NCI-H524 (cell line): Measurements from ENCODE around the gene VAMP2.

Source experiments
- DNase-seq, 2 experiments: peaks; one replicate each; lab custom pipeline; 2025; lab: John Stamatoyannopoulos, UW

VAMP2 gene

GRCh38 chr17:8122924-8123694, 39.6 kb downstream of the VAMP2 start:
- DNase-seq, result no peak

GRCh38 chr17:8122422-8122923, 40.3 kb downstream of the VAMP2 start:
- DNase-seq, result no peak

- peak in 1 of 2 experiments; percentile 68 for DNase-seq
Observed at GRCh38 chr17:8121681-8122421, 40.9 kb downstream of the VAMP2 start.

GRCh38 chr17:8121407-8121680, 41.4 kb downstream of the VAMP2 start:
- no peak for DNase-seq

GRCh38 chr17:8120520-8121406, 42.0 kb downstream of the VAMP2 start:
- DNase-seq, result peak; percentile 34 to 63

GRCh38 chr17:8119581-8120519, 42.9 kb downstream of the VAMP2 start:
- DNase-seq, result peak; percentile 51 to 83

- DNase-seq, result peak in 1 of 2 experiments; percentile 83
Observed at GRCh38 chr17:8118769-8119580, 43.8 kb downstream of the VAMP2 start.

GRCh38 chr17:8117980-8118768, 44.6 kb downstream of the VAMP2 start, which contains the start of gene ALOXE3:
ALOXE3 (minus strand) TSS chr17:8118514; CDS start chr17:8117990, 524 bp downstream.
- peak in 1 of 2 experiments; percentile 11 for DNase-seq

- peak in 1 of 2 experiments; percentile 4 for DNase-seq
Observed at GRCh38 chr17:8117367-8117979, 45.3 kb downstream of the VAMP2 start.

- DNase-seq, result no peak
Observed at GRCh38 chr17:8116776-8117175, 46.0 kb downstream of the VAMP2 start.

- no peak for DNase-seq
Observed at GRCh38 chr17:8110907-8111306, 51.8 kb downstream of the VAMP2 start.

GRCh38 chr17:8110456-8110804, 52.3 kb downstream of the VAMP2 start:
- DNase-seq, result no peak

GRCh38 chr17:8109661-8110455, 52.9 kb downstream of the VAMP2 start:
- peak in 1 of 2 experiments; percentile 24 for DNase-seq
